NOMO-1 treated with DMSO at 0.1 percent for 48 hours (cell line): Measurements from ENCODE around the gene RPGRIP1L.

ENCODE experiments used
- DNase-seq: peaks from one replicate; lab custom pipeline; 2025; ENCODE audit not compliant: unreplicated experiment; lab: John Stamatoyannopoulos, UW

The RPGRIP1L gene

DNA sequence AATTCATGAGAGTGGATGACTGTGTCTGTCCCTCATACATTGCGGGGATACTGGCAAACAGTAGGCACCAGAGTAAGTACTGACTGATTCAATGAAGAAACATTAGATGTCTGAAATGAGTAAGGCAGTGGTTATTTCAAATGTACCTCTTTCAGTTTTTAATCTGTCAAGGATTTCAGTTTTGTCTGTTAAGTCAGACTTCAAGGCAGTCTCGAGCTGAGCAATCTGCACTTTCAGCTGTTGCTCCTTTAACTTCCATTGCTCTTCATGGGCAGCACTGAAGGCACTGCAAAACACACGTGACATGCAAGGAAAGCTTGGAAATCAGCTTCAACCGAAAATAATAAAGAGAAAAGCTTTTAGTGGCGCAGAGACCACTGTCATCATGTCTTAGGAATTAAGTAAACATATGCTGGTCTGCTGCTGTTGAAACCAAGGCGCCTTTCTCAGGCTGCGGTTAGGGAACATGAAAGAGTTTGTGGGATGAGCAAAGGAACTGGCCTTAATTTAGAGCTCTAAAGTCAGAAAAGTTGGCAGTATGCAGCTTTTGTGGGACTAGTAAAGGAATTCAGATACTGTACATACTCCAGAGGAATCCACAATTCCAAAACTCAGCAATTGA, 38.8 kb downstream of the RPGRIP1L start:
- no peak for DNase-seq

DNA sequence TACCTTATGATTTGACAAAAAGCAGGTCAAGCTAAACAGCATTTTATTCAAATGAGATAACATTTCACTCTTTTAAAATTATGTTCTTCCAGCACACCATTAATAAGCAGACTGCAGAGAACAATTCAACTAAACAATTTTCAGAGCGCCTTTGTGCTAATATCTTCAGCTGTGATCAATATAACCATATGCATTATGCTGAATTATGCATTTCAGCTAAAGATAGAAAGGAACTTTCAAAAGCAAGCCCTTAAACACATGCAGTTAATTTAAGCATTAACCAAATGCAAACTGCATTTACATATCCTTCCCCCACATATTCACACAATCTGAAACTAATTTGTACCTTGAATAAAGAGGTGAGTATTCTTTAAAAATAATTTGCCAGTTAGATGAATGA, 41.6 kb downstream of the RPGRIP1L start:
- no peak for DNase-seq

- DNase-seq, result no peak
Measured at GRCh38 chr16:53654946-53655345, 48.7 kb downstream of the RPGRIP1L start.

DNA sequence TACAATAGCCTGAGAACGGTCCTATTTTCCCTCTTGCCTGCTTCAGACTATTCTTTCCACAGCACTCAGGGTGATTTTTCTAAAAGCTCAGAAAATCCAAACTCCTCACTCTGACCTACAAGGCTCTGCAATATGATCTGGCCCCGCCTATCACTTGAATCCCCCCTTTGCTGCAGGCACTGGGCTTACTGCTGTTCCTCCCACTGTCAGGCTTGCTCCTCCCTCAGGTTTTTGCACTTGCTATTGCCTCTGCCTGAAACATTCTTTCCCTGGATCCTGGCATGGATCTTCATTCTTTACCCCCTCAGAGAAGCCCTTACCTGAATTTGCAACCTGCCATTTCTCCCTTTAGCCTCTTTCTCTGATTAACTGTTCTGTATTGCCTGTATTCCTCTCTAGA, 52.3 kb downstream of the RPGRIP1L start:
- DNase-seq, result no peak

GRCh38 chr16:53646506-53646905, 57.2 kb downstream of the RPGRIP1L start:
- DNase-seq, result no peak

DNA sequence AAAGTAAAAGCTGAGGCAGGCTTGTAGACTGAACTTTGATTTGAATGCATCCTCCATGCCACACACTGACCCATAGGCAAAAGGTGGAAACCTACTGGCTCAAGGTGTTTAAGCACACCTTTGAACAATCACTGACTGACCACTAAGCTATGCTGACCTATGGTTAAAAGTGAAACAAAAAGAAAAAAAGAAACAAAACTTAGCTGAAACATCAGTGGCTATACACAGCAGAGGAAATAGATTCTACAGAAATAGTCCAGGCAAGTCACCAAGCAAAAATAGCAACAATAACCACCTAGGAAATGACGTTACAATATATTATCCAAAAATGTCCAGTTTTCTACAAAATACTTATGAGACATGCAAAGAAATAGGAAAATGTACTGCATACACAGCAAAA, 60.2 kb downstream of the RPGRIP1L start:
- DNase-seq, result no peak

- no peak for DNase-seq
Measured at GRCh38 chr16:53642094-53642493, 61.6 kb downstream of the RPGRIP1L start.

DNA sequence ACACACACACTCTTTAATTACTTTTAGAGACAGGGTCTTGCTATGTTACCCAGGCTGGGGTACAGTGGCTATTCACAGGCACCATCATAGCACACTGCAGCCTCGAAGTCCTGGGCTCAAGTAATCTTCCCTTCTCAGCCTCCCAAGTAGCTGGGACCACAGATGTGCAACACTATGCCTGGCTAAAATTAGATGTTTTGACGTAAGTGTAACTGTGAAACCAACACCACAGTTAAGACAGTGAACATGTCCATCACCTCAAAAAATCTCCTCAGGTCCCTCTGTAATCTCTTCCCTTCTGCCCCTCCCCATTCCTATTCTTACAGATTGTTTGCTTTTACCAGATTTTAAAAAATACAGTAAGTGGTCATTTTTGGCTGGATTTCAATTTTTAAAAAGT, 66.7 kb downstream of the RPGRIP1L start:
- DNase-seq, result no peak

- DNase-seq, result no peak
Measured at GRCh38 chr16:53632526-53632925, 71.1 kb downstream of the RPGRIP1L start.

DNA sequence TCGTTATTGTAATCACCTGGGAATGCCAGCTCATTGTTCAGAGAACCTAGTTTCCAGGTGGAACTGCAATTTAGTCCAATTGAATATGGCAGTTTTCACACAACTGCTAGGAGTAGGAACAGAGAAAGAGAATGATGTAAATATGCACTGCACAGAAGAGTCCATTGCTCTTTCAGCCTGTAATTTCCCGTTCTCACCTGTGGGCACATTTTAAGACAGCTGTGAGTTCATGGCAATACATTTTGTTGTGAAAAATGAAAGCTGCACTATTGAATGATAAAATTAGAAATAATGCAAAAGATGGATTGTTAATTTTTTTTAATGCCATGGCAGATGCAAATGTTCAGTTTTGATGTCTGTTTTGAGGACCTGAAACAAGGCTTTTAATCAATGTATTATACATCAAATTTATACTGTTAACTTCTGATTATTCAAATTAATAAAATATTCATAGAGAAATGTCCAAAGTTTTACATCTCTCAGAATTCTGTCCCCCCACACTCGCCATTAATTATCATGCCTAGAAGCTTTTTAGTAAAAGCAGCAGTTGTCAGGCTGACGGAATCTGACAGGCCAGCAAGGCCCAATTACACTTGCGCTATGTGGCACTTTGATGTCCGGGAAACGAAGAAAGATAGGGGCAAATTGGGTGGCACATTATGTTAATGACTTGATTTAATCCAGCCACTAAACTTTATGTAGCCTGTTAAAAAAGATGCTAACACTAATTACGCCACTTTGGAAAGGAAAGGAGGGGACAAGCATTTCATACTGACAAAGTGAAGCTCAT, 72.2 kb downstream of the RPGRIP1L start:
- no peak for DNase-seq

DNA sequence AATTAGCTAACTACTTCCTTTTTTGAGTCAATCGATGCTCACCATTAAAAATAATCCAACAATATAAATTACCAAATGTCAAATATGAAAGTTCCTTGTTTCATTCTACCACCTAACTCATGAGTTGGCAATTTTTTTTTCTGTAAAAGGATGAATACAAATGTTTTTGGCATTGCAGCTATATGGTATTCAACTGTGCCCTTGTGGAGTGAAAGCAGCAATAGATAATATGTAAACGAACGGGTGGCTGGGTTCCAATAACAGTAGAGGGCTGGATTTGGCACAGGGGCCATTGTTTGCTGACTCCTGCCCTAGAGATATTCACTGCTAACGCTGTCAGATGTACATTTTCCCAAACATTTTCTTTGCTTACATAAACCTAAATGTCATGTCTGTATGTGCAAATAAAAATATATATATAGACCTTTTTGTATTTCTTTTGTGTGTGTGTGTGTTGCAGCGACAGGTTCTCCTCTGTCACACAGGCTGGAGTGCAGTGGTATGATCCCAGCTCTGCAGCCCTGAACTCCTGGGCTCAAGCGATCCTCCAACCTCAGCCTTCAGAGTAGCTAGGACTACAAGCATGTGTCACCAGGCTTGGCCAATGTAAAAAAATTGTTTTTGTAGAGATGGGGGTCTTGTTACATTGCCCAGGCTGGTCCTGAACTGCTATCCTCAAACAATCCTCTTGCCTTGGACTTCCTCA, 73.9 kb downstream of the RPGRIP1L start:
- peak; percentile 20 for DNase-seq

DNA sequence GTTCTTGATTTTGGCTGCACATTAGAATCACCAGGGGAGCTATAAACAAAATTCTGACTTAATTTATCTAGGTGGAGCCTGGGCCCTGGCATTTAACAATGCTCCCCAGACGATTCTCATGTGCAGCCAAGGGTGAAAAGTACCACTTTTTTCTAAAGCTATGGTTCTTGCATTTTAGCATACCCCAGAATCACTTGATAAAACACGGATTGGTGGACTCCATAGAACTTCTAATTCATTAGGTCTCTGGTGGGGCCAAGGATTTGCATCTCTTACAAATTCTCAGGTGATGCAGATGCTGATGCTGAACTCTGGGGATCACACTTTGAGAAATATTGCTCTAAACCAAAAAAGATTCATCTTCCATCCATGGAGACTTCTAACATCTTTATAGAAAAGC, 74.5 kb downstream of the RPGRIP1L start:
- DNase-seq, result no peak

- no peak for DNase-seq
Measured at GRCh38 chr16:53626811-53627210, 76.8 kb downstream of the RPGRIP1L start.

DNA sequence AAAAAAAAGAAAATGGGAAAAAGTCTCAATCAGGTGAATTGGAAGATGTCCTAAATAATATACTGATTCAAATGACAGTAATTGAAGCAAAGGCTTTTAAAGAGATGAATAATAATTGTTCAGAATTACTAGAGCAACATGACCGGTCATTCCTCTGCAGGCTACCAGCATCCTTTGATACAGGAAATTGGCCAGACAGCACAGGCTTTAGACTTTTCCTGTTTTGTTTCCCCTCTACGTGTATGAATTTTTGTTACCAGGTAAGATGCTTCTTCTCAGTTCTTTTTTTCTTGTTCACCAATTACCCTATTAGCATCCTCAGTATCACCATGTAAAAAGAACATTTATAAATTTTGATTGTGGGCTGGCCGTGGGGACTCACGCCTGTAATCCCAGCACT, 77.5 kb downstream of the RPGRIP1L start:
- no peak for DNase-seq

DNA sequence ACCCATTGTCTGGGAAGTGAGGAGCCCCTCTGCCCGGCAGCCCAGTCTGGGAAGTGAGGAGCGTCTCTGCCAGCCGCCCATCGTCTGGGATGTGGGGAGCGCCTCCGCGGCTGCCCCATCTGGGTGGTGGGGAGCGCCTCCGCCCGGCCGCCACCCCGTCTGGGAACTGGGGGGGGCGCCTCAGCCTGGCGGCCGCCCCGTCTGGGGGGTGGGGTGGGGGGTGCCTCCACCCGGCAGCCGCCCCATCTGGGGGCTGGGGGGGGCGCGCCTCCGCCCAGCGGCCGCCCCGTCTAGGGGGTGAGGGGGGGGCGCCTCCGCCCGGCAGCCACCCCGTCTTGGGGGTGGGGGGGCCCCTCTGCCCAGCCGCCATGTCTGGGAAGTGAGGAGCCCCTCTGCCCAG, 78.4 kb downstream of the RPGRIP1L start:
- DNase-seq, result no peak

- no peak for DNase-seq
Measured at GRCh38 chr16:53622315-53622714, 81.3 kb downstream of the RPGRIP1L start.

DNA sequence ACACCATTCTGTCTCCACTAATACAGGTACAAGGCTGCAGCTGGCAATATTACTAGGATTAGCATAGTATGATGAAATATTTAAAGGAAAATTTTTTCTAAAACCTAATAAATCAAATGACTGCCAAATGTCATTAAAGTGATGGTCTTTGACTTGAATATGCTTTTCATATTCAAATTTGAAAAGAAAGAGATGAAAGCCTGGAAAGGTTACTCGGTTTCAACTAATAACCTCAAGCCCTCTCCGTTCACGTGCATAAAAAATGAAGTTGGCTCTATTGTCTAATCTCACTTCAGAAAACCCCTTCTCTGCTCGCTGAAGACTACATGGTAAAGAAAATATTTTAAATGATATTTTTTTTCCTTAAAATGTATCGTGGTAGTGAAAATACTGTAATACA, 83.2 kb downstream of the RPGRIP1L start:
- no peak for DNase-seq

GRCh38 chr16:53619235-53619634, 84.4 kb downstream of the RPGRIP1L start:
- no peak for DNase-seq

DNA sequence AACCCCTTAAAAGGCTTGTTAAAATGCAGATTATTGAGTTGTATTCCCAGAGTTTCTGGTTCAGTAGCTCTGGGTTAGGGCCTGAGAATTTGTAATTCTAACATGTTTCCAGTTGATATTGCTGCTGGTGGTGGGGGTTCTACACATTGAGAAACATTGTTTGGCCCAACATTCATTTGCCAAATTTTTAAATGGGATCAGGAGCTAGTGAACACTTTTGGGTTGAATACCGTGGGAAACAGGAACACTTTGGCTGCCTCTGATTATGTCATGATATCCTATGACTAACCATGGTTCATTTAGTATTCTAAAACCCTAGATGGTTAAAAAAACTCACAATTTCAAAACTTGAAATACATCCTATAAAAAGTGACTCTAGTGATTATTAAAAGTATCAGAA, 89.3 kb downstream of the RPGRIP1L start:
- DNase-seq, result no peak

- DNase-seq, result no peak
Measured at GRCh38 chr16:53612003-53612402, 91.7 kb downstream of the RPGRIP1L start.

- no peak for DNase-seq
Measured at GRCh38 chr16:53611179-53611696, 92.4 kb downstream of the RPGRIP1L start.

DNA sequence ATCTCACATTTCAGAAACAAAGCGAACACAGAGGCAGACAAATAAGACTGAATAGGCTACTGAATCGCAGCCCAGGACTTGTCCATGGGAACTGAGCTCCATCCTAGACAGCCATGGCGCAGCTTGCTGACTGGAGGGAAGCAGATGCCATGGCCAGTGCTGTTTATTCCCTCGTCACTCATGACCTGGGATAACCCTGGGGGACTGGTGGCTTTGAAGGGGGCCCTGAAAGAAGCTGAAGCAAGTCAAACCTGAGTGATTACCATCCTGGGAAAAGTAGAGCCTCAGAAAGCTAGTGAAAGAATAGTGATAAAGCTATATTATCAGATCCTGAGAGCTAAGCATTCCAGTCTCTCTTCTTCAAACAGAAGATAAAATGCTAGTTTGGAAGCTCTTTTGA, 94.1 kb downstream of the RPGRIP1L start:
- no peak for DNase-seq
